ENCODE measurements around the gene BLM.

- TF ChIP-seq CTCF (IDR thresholded peaks at IDR 0.05), result no peak
- TF ChIP-seq POLR2AphosphoS5 (IDR thresholded peaks at IDR 0.05), result no peak
- TF ChIP-seq POLR2A (IDR thresholded peaks at IDR 0.05), result no peak
These were observed 122.3 kb downstream of the BLM start for GRCh38 chr15:90839187-90840071.

Data from breast epithelium (tissue), 3 donors.